VCaP (cell line): ENCODE data around the gene SUMO4.

Experiments used
- H3K27ac ChIP-seq: fragments of 450-650 bp; 2 replicates; pipeline ENCODE4 v1.5.1; 2017
- TF ChIP-seq, protein P1 (sequence below): fragments of 450-650 bp; conservative IDR thresholded peaks from 2 replicates; pipeline ENCODE4 v1.5.1; 2017; ENCODE audit warnings: mild to moderate bottlenecking, moderate library complexity

SUMO4 gene

GRCh38 chr6:149448821-149449453 lies 48.9 kb downstream of the SUMO4 start:
- no peak overlapping the region for H3K27ac ChIP-seq
- TF ChIP-seq, protein P1, sequence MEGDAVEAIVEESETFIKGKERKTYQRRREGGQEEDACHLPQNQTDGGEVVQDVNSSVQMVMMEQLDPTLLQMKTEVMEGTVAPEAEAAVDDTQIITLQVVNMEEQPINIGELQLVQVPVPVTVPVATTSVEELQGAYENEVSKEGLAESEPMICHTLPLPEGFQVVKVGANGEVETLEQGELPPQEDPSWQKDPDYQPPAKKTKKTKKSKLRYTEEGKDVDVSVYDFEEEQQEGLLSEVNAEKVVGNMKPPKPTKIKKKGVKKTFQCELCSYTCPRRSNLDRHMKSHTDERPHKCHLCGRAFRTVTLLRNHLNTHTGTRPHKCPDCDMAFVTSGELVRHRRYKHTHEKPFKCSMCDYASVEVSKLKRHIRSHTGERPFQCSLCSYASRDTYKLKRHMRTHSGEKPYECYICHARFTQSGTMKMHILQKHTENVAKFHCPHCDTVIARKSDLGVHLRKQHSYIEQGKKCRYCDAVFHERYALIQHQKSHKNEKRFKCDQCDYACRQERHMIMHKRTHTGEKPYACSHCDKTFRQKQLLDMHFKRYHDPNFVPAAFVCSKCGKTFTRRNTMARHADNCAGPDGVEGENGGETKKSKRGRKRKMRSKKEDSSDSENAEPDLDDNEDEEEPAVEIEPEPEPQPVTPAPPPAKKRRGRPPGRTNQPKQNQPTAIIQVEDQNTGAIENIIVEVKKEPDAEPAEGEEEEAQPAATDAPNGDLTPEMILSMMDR, result no peak

DNA sequence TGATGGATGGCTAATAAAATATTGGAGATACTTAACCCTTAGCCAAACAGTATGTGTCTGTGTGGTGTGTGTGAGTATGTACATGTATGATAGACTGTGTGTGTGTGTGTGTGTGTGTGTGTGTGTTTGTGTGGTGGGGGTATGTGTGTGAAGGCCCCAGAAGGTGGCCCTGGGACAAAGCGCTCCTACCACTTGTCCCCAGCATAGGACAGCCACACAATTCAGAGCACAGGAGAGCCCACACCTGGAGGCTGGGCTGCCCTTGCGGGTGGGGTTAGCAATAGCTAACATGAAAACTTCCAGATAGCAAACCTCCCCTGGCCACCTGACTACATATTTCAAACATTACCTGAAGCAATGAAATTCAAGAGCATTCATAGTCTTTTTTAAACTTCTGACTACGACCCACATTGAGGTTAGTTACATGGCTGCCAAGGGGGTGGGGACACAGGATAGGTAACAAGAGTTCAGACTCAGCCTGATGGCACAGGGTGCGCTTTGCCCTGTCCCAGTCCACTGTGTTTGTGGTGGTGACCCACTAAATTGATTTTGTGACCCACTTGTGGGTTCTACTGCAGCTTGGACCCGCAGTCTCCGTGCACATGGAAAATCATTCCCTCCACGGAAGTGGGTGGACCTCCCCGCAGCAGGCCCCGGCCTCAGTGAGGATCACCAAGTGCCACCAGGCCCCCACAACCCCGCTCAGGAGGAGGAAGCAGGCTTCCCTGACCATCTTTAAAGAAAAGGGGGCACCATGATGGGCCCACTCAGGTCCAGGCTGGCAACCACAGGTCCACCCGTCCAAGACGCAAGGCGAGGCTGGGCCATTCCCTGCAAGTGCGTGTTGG lies 50.0 kb downstream of the SUMO4 start:
- no peak overlapping the region for H3K27ac ChIP-seq
- TF ChIP-seq, protein P1, result no peak
